ENCODE results near the gene RNF168. TPM values are rescaled to one million over a fixed set of nuclear protein-coding genes. Genes with fewer than 3 reads are reported as not detected.
"Not testable (repeated sequence)": the region's sequence is repeated elsewhere in the genome, so short reads cannot be mapped to it uniquely, and the experiment has no call there.

Gene RNF168
- polyA plus RNA-seq, 3 donors: 4.4 to 6.9 (median 6.7) TPM

GRCh38 chr3:196423044-196423781 is 80.4 kb downstream of the RNF168 start:
- peaks cover 13 to 25% of the 10 kb centered on the region in 2 donors for H3K4me1 ChIP-seq (ENCODE audit: control insufficient read depth in 1 of 2, insufficient read depth in 2 of 2, low read length in 2 of 2)

GRCh38 chr3:196421668-196422067 is 81.9 kb downstream of the RNF168 start:
- Mint-ChIP-seq H3K27ac (peak overlapping the region in 4 of 7 donors; percentile 10 to 88 (median 21)), H3K36me3 (peaks cover 5 to 25% of the 10 kb centered on the region in 2 donors), H3K4me1 (peaks cover 35% of the 10 kb centered on the region)
- H3K4me3 Mint-ChIP-seq; DNase-seq; H3K9ac ChIP-seq (ENCODE audit: insufficient read depth, low read length, poor library complexity, severe bottlenecking); intact Hi-C loops (cut with micrococcal nuclease); H3K27me3 Mint-ChIP-seq (ENCODE audit: low read depth in 3 of 3); H3K9me3 Mint-ChIP-seq; H3K9me3 ChIP-seq (replicated peaks in 1 of 2; ENCODE audit: control insufficient read depth in 1 of 2, insufficient read depth in 1 of 2, low read length in 2 of 2); H3K27me3 ChIP-seq (ENCODE audit: control insufficient read depth in 2 of 2, insufficient read depth in 2 of 2, low read length in 2 of 2); H3K4me2 ChIP-seq (replicated peaks; ENCODE audit: extremely low read depth, low read length, poor library complexity, severe bottlenecking); H3K4me3 ChIP-seq (replicated peaks in 1 of 3; ENCODE audit: low read depth in 2 of 3, low read length in 3 of 3); H3K27ac ChIP-seq (ENCODE audit: low read depth in 1 of 2, low read length in 2 of 2); H2AFZ ChIP-seq (ENCODE audit: insufficient read depth, low read depth, low read length, poor library complexity, severe bottlenecking): not testable (repeated sequence)
- no CpG with 5 or more reads among the region's 5 CpGs for WGBS (ENCODE audit: insufficient coverage)
- Histone ChIP-seq H3K36me3 (replicated peaks in 1 of 2; ENCODE audit: control insufficient read depth in 1 of 2, insufficient read depth in 2 of 2, low read length in 2 of 2) (peaks cover 0 to 13% of the 10 kb centered on the region in 2 donors), H4K20me1 (ENCODE audit: insufficient read depth, low read length) (peaks cover 88% of the 10 kb centered on the region), H3K79me2 (ENCODE audit: insufficient read depth, low read length) (peaks cover 100% of the 10 kb centered on the region), H3K4me1 (ENCODE audit: control insufficient read depth in 1 of 2, insufficient read depth in 2 of 2, low read length in 2 of 2) (peaks cover 27 to 40% of the 10 kb centered on the region in 2 donors)

More at GRCh38 chr3:196423044-196423781, 80.4 kb downstream of the RNF168 start:
- H3K79me2 ChIP-seq (ENCODE audit: insufficient read depth, low read length): peaks cover 100% of the 10 kb centered on the region
- H3K4me1 Mint-ChIP-seq: peaks cover 23% of the 10 kb centered on the region
- H4K20me1 ChIP-seq (ENCODE audit: insufficient read depth, low read length): peaks cover 96% of the 10 kb centered on the region
- no peak overlapping the region for H3K9ac ChIP-seq (ENCODE audit: insufficient read depth, low read length, poor library complexity, severe bottlenecking)
- peaks cover 5 to 25% of the 10 kb centered on the region in 2 donors for H3K36me3 ChIP-seq (replicated peaks in 1 of 2; ENCODE audit: control insufficient read depth in 1 of 2, insufficient read depth in 2 of 2, low read length in 2 of 2)
- no peak overlapping the region for H3K4me3 ChIP-seq (replicated peaks in 1 of 3; ENCODE audit: low read depth in 2 of 3, low read length in 3 of 3)
- H3K9me3 Mint-ChIP-seq: peaks cover 0 to 4% (median 0%) of the 10 kb centered on the region in 7 donors
- no peak overlapping the region for H2AFZ ChIP-seq (ENCODE audit: insufficient read depth, low read depth, low read length, poor library complexity, severe bottlenecking)
- H3K27me3 ChIP-seq (ENCODE audit: control insufficient read depth in 2 of 2, insufficient read depth in 2 of 2, low read length in 2 of 2): no peaks in the 10 kb centered on the region
- H3K4me2 ChIP-seq (replicated peaks; ENCODE audit: extremely low read depth, low read length, poor library complexity, severe bottlenecking): no peak overlapping the region
- no peak for TF ChIP-seq CTCF (IDR thresholded peaks at IDR 0.05)
- peaks cover 18 to 38% of the 10 kb centered on the region in 2 donors for H3K36me3 Mint-ChIP-seq
- H3K27ac ChIP-seq (ENCODE audit: low read depth in 1 of 2, low read length in 2 of 2): peak overlapping the region in 1 of 2 donors; percentile 28
- 82% methylated on average over 7 of the region's 10 CpGs for WGBS (ENCODE audit: insufficient coverage)
- no peak for DNase-seq
- H3K27me3 Mint-ChIP-seq (ENCODE audit: low read depth in 3 of 3): no peaks in the 10 kb centered on the region
- no peak overlapping the region for H3K4me3 Mint-ChIP-seq
- peak overlapping the region in 5 of 7 donors; percentile 25 to 84 (median 46) for H3K27ac Mint-ChIP-seq
- intact Hi-C loops (cut with micrococcal nuclease): no loop called here
- H3K9me3 ChIP-seq (replicated peaks in 1 of 2; ENCODE audit: control insufficient read depth in 1 of 2, insufficient read depth in 1 of 2, low read length in 2 of 2): no peaks in the 10 kb centered on the region

All from CD14-positive monocyte (primary cell).